ENCODE data around the gene CC2D1B.

The CC2D1B gene

DNA sequence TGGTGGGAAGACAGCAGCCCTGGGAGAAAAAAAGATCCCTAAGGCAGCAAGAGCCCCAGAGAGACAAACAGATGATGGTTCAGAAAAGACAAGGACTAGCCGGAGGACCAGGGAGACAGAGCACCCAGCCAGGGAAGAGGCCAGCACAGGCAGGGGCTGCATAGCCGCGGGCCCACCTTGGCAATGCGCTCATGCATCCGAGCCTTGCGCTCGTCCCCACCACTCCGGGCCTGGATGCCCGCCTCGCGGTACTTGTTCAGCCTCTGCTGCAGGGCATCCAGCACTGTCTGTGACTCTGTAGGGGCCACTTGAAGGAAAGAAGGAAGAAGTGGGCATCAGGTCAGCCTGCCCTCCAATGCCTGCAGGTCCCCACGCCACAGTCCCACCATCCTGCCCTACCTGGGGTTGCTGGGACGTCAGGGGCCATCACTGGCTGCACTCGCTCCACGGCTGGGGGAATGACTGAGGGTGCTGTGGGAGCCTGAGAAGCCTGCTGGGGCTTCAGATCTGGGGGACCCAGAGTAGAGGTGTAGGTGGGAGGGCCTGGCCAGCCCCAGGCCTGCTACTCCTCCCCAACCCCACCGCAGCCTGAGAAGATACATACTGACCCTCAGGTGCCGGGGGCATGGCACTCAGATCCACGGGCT, 7.0 kb downstream of the CC2D1B start:
- DNase-seq (ENCODE audit: low spot score), result no peak

DNA sequence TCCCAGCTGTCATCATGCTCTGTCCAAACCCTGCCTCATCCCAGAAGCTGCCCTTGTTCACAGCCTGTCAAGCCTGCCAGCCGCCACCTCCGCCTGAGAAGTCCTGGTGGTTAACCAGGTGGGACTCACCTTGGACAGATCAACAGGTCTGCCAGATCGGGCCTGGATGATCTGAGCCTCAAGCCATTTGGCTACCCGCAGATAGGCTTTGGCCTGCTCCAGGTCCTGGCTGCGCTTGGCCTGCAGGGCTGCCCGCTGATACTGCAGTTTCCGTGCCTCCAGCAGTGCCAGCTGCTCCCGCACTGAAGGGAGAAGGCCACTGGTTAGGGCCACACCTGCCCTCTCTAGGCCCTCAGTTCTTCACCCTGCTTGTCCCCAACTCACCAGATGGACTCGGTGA, 8.6 kb downstream of the CC2D1B start:
- DNase-seq (ENCODE audit: low spot score), result no peak

DNA sequence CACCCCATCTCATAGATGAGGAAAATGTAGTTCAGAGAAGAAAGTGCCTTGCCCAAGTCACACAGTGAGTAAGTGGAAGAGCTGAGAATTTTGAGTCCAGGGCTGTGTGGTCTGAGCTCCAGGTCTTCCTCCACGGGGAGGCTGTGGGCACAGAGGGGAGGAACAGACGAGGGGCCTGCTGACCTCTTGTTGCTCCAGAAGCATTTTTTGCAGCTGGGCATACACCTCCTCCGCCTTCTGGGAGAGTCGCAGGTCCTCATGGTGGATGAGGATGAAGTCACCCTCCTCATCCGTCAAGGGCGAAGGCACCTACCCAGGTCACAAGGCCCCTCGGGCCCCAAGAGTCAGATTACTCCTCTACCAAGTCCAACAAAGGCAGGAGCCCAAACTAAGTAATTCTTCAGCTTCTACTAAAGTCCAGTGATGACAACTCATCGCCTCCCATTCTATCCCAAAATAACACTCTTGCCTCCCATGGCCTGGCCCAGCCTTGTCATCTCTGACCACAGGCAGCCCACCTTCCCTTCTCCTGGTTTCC, 9.1 kb downstream of the CC2D1B start:
- DNase-seq (ENCODE audit: low spot score), result no peak

DNA sequence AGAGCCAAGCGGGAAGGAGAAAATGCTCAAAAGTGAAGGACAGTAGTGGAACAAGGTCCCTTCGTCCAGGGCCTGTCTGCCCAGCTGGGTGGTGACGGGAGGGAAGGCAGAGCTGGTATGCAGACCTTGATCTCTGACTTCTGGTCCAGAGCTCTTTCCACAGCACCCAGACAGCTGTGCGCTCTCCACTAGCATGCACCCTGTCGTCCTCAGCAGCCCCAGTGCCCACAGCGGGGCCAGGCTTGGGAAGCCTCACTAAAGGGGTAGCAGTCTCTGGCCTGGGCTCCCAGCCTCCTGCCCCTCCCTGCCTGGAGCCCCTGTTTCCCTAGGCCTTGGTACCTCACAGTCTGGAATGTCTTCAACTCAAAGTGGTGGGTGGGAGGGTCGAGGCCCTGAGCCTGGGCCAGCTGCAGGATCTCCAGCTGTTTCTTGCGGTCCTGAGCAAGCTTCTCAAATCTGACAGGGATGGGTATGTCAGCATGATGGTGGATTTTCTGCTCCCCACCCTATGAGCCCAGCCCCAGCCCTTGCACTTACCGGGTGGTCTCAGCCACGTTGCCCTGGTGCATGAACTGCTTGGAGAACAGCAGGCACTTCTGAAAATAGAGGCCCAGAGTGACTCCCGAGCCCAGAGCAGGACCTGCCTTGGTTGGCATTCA, 10.0 kb downstream of the CC2D1B start:
- DNase-seq (ENCODE audit: low spot score), result no peak

DNA sequence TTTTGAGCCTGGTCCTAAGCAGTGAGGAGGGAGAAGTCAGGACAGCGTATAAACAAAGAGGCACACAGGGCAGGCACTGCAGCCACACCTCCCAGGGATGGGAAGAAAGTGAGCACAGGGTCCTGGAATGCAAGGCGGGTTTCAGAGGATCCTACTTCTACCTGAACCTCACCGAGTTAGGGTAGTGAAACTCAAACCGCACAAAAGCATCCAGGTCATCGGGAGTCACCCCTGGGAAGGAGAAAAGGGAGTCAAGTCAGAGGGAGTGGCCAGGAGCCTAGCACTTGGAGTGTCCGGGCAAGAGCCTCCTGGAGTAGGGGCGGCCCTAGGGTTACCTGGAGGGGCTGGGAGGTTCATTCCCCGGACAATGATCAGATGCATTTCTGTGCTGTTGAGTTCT, 10.6 kb downstream of the CC2D1B start:
- DNase-seq (ENCODE audit: low spot score), result no peak

DNA sequence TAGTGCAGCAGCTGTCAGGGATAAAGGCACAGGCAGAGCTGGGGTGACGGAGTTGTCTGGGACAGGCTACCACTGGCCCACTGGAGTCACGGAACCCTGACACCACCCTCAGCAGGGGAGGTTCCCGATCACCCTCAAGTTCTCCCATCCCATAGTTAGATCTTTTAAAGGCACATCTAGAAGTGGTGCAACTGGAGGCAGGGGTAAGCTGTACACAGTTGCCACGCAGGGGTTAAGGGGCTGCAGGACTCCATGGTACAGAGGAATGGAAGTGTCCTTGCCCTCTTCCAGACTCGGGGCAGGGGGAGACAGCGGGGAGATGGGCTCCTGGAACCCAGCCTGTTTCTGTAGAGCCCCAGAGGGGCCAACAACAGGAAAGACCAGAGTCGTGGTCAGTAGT, 13.3 kb downstream of the CC2D1B start:
- no peak for DNase-seq (ENCODE audit: low spot score)

DNA sequence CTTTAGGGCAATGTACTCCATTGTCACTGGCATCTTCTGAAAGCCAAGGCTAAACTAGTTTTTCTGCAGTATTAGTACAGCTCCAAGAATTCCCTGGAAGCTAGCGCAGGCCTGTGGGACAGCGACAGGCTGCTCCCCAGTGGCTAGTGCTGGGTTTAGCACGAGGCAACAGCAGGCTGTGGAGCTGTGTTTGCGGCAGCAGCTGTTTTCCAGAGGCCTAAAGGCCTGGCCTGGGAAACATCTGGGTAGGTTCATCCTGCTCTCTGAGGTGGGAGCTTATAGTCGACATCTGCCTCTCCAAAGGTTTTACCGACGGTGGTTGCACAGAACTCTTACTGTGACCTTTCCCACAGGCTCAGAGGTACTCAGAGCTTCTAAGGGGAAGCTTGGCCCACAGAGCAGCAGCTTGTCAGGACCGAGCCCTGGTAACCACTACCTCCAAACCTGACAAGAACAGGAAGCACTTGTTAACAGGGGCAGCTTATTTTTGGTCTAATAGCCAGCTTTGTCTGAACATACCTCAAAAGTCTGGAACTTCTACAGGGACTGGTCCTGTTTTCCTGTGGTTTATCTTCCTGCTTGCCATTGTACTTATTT, 17.2 kb downstream of the CC2D1B start:
- peak; percentile 30 for DNase-seq (ENCODE audit: low spot score)

DNA sequence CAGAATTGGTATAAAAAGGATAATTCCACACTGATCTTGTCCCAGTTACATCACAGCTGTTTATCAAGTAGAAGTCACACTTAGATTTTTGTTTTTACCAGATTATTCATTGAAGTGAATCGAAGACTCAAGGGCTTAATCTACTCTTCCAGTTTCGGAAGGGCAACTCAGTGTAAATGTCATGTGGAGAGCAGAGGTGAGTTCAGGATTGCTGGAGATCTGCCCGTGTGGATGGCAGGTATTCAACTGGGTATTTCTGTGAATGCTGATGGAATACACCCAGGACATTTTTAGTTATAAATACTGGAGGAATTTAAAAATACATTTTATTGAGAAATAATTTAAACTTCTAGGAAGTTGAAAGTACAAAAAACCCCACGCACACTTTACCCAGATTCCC, 19.4 kb downstream of the CC2D1B start:
- no peak for DNase-seq (ENCODE audit: low spot score)

DNA sequence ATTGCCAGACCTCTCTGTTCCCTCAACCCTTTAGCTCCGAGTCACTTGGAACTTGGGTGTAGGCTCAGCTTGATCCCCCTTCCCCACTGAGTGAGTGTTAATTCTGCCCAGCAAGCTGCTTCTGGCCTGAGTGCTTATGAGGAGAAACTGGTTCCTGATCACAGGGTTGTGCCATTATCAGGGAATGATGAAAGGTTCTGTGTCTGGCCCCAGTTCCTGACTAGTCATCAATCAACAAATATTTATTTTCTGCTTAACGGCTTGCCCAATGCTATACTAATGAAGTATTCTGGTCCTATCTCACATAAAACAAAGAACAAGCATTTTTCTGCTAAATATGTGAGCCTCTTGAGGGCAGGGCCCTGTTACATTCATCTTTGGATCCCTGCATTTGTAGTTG, 20.8 kb downstream of the CC2D1B start:
- no peak for DNase-seq (ENCODE audit: low spot score)

DNA sequence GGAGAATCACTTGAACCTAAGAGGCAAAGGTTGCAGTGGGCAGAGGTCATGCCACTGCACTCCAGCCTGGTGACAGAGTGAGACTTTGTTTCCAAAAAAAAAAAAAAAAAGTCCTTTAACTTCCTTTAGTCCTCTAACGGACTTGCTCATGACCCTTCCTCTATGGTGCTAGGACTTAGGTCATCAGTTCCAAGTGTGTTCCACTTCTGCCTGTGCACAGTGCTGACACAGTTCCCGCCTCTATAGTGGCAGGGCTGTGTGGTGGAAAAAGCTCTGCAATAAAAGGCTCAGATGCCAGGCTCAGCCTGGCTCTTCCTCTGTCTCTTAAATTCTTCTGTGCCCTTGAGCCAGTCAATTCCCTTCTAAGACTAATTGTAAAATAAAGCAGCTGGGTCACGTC, 22.0 kb downstream of the CC2D1B start:
- DNase-seq (ENCODE audit: low spot score), result no peak

DNA sequence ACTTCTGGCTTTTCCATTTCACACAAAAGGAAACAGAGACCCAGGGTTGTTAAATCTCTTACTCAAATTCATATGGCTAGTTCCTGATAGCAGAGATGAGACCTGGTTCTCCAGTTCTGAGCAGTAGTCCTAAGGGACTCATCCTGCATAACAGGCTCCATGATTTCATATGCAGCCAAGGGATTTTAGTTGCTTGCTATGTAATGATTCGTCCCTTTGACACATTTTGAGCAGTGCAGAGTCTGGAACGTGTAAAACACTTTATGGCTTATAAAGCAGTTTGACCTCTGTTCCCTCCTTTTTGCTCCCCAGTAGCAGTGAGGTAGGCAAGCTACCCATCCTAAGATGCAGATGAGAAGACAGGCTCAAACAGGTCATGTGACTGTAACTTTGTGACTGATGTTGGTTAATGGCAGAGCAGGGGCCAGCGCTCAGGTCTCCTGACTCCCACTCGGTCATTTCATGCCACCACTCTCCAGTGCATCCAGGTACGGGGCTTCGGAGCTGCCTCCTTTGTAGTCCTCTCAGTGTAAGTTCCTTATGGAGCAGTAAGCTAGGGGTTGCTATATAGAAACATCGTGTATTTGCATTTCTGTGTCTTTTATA, 24.2 kb downstream of the CC2D1B start:
- no peak for DNase-seq (ENCODE audit: low spot score)

DNA sequence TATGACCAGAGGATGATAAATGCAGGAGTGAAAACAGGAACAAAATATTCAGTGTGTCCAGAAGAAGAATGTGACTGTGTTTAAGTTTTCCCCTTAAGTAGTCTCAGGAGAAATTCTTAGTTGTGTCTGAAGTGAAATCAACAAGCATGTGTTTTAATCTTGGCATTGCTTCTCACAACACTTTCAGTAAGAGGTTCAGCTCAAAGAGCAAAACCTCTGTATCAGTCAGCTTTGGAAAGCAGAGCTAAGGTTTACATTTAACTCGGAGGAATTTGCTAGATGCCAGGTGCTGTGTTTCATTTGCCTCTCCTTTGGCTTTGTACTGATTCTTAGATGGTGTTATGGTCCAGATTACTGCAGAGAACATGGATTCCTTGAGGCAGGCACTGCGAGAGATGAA, 28.6 kb downstream of the CC2D1B start:
- DNase-seq (ENCODE audit: low spot score), result no peak

DNA sequence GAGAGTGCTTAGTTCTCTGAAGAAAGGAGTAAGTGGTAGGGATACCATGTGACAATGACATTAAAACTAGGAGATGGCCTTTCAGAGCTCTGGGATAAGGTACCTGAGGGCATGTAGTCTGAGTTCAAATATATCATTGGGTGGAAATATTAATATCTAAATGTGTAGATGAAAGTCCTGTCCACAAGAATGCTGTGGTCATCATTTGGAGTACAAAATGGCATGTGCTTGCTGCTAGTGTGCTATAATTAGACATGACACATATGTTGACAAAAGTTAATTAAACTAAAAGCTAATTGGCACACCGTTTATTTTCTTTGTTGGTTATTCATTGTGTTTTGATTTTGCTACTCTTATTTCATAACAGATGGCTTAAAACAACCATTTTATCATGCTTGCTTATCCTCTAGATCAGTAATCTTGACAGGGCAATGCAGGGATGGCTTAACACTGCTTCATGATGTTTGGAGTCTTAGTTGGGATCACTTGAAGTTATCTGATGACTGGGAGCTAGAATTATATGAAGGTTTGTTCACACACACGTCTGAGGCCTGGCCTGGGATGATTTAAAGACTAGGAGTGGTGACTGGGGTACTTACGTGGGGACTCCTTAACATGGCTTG, 31.0 kb downstream of the CC2D1B start:
- no peak for DNase-seq (ENCODE audit: low spot score)

DNA sequence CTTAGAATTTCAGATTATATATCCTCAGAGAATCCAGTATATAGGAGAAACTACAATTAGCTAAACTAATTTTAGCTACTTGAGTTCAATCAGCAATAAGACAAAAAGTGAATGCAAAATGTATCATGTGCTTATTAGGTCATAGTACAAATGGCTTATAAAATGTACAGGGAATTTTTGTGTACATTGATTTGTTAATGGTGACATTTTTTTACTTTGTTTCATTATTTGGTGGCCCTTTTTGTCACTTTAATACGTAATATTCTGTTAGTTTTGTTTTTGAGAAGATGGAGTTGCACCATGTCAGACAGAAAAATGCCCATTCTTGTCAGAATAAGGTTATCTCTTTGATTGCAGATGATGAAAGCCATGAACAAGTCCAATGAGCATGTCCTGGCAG, 33.6 kb downstream of the CC2D1B start:
- DNase-seq (ENCODE audit: low spot score), result no peak

DNA sequence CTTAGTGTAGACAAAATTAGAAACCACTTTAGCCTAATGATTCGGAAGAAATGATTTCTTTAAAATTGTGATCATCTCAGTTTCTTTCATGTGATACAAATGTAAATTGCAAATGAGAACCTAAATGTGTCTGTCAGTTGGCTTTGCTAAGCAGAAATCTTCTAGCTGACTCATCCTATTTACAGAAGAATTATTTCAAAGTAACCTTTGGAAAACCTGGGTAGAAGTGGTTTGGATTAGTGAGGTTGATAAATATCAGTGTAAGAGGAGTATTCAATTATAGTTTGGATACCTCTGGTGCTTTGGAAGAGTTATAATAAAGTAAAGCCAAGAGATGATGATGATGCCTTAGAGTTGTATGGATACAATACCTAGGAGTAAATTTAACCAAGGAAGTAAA, 37.4 kb downstream of the CC2D1B start:
- no peak for DNase-seq (ENCODE audit: low spot score)

DNA sequence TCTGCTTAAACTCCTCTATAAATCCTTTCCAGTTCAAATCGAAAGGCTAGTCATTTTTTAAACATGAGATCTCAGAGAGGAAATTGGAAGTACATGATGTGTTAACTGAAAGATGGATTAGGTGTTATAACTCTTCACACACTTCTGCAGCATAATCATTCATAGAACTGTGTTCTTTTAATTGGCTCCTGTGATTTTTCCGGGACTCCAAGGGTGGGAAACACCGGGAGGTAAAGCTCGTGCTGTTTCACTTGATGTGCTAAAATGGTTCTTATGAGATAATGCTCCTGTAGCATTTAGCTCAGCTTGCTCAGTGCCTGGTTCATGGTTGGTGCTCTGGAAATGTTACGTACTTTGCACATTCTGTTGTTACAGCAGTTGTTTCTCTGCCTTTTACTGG, 40.2 kb downstream of the CC2D1B start:
- no peak for DNase-seq (ENCODE audit: low spot score)

DNA sequence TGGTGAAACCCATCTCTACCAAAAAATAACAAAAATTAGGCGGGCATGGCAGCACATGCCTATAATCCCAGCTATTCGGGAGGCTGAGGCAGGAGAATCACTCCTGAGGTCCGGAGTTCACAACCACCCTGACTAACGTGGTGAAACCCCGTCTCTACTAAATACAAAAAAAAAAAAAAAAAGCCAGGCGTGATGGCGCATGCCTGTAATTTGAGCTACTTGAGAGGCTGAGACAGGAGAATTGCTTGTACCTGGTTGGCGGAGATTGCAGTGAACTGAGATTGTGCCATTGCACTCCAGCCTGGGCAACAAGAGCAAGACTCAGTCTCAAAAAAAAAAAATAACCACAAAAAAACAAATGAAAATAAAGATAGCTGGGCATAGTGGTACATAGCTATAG, 42.3 kb downstream of the CC2D1B start:
- DNase-seq (ENCODE audit: low spot score), result no peak

DNA sequence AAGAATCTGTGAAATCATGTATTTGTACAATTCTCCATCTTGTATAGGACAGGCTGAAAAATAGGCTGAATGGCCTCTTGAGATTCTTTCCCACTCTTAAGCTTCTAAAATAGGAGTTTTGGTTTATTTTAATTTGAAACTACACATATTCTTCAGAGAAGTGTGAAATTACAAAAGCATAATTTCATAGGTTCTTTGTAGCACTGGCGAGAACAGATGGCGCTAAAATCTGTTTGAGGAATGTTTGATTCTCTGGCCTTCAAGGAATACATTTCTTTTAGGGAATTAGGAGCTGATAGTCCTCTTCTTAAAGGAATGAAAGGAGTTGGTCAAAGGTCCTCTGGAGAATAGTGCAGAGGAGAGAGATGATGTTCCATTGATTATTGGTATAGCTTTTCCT, 44.9 kb downstream of the CC2D1B start:
- DNase-seq (ENCODE audit: low spot score), result no peak

DNA sequence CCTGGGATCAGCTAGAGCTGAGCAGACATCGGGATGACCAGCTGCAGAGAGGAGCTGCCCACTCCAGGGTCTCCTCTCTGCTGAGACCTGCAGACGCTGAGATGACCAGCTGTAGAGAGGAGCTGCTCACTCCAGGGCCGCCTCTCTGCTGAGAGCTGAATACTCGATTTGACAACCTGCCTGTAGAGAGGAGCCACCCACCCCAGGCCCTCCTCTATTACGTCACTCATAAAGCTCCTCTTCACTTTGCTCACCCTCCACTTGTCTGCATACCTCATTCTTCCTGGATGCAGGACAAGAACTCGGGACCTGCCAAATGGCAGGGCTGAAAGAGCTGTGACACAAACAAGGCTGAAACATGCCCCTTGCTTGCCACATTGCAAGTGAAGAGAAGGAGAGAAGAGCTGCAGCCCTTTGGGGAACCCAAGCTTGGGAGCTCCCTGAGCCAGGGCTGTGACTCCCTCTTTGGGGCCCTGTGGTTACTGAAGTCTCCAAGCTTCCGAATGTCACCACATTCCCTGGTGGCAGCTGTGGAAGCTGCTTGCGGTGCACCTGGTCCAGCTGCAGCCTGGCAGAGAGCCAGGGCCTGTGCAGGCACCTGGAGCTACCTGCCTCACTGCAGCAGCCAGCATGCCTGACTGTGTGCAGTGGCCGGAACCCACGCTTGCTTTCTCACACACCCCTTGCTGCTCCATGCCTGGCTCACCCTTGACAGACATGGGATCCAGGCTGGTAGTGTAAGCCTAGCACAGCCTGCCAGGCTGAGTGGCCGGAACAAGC, 59.6 kb downstream of the CC2D1B start:
- DNase-seq (ENCODE audit: low spot score), result no peak

DNA sequence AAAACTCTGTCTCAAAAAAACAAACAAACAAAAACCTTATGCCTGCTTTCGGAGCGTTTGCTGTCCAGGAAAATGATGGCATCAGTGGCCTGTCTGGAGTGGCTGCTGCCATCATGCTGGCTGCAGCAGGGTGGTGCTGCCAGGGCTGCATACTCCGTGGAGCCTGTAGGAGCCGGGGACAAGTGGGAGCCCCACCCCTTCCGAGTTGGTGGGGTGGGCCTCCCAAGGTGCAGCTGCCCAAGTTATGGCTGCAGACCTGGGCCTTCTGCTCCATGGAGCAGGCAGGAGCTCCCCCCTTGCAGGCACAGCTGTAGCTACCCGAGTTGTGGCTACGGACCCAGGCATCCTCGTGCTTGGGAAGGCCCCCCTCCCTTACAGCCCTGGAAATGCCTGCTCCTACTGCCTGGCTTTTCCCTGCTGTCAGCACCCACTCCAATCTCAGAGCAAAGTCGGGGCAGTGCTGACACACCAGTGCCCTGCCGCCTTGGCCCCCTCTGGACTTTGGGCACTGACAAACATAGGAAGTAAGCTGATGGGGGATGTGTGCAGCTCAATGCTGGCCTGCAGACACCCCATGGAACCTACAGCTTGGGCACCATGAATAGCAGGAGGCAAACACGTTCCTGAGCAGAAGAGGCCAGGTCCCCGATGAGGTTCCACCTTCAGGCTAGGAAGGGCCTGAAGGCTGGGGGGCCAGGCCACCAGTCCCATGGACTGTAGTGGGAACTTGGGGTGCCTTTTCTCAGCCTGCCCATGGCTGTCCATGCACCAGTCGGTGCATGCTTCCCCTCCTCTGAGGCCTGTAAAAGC, 60.4 kb downstream of the CC2D1B start:
- DNase-seq (ENCODE audit: low spot score), result no peak
